ENCODE results near the gene EDA2R.
A peak's percentile ranks its signal among the peaks of the same experiment; 100 is the strongest.

Gene EDA2R

GRCh38 chrX:66638591-66639500 is at the start of gene EDA2R:
EDA2R (minus strand) TSS chrX:66639078; CDS start chrX:66616020, 23,058 bp downstream.
- DNase-seq: peak in 1 of 3 donors; percentile 2

- DNase-seq: no peak
Measured at GRCh38 chrX:66684196-66684595, 45.3 kb upstream of the EDA2R start.

GRCh38 chrX:66680451-66680850 is 41.6 kb upstream of the EDA2R start:
- DNase-seq: no peak

GRCh38 chrX:66677430-66677829 is 38.6 kb upstream of the EDA2R start:
- peak in 1 of 3 donors; percentile 0 for DNase-seq

- DNase-seq: peak in 1 of 3 donors; percentile 0
Measured at GRCh38 chrX:66676990-66677389, 38.1 kb upstream of the EDA2R start.

- DNase-seq: no peak
Measured at GRCh38 chrX:66676413-66676812, 37.5 kb upstream of the EDA2R start.

GRCh38 chrX:66675541-66675940 is 36.7 kb upstream of the EDA2R start:
- DNase-seq: no peak

- DNase-seq: no peak
Measured at GRCh38 chrX:66674506-66674905, 35.6 kb upstream of the EDA2R start.

GRCh38 chrX:66672106-66672505 is 33.2 kb upstream of the EDA2R start:
- no peak for DNase-seq

- no peak for DNase-seq
Measured at GRCh38 chrX:66654411-66654810, 15.5 kb upstream of the EDA2R start.

GRCh38 chrX:66635360-66635759 is 3.5 kb downstream of the EDA2R start:
- no peak for DNase-seq

GRCh38 chrX:66634272-66634671 is 4.6 kb downstream of the EDA2R start:
- DNase-seq: no peak

GRCh38 chrX:66633541-66633940 is 5.3 kb downstream of the EDA2R start:
- DNase-seq: no peak

- no peak for DNase-seq
Measured at GRCh38 chrX:66632981-66633380, 5.9 kb downstream of the EDA2R start.

GRCh38 chrX:66632473-66632872 is 6.4 kb downstream of the EDA2R start:
- DNase-seq: no peak

- no peak for DNase-seq
Measured at GRCh38 chrX:66625525-66625924, 13.4 kb downstream of the EDA2R start.

- no peak for DNase-seq
Measured at GRCh38 chrX:66622209-66622608, 16.7 kb downstream of the EDA2R start.

- no peak for DNase-seq
Measured at GRCh38 chrX:66616944-66617343, 21.9 kb downstream of the EDA2R start.

GRCh38 chrX:66602381-66602938 is 36.4 kb downstream of the EDA2R start:
- no peak for DNase-seq

GRCh38 chrX:66601522-66601921 is 37.4 kb downstream of the EDA2R start:
- no peak for DNase-seq

GRCh38 chrX:66579219-66579618 is 59.7 kb downstream of the EDA2R start:
- no peak for DNase-seq

- no peak for DNase-seq
Measured at GRCh38 chrX:66553973-66554372, 84.9 kb downstream of the EDA2R start.

GRCh38 chrX:66547847-66548369 is 91.0 kb downstream of the EDA2R start:
- no peak for DNase-seq

All from suppressor macrophage treated with lipopolysaccharide for 1 hour (primary cell).